Cerebellar nuclear complex (tissue), 1 donor: Measurements from ENCODE around the gene SLC2A13.
"Not testable (repeated sequence)": the region's sequence is repeated elsewhere in the genome, so short reads cannot be mapped to it uniquely, and the experiment has no call there.

Experiments
- DNase-seq, 2 experiments: peaks; one replicate each; lab custom pipeline; 2025; lab: John Stamatoyannopoulos, UW

SLC2A13 gene

DNA sequence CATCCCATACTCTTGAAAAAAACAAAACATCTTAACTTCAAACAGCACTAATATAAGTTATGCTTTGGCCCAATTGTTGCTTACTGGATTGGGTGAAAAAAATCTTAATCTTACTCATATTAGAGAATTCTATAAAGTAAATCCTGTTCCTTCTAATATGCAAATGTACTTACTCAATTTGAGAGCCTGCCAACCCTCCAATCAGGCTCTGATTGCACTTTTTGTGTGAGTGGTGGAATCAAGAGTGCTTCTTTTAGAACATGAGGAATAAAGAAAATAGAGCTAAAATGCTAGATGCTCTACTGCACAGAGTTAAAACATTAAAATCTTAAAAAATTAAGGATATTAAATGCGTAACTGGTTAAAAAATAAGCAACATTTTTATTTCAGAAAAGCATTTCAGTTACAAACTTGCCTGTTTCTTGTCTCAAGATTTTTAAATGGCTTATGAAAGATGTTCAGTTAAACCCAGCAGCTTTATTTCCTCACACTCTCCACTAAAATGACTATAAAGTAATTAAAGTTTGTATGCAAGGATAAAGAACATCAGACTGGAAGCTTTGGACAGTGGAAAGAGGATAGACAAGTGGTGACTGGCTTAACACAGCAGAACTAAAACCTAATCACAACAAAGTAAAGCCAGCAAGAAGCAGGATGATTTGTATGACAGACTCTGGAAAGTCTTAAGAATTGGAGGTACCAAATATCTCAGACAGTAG is 177.5 kb downstream of the SLC2A13 start:
- DNase-seq: no peak

GRCh38 chr12:39923364-39923763 is 182.5 kb downstream of the SLC2A13 start:
- no peak for DNase-seq

GRCh38 chr12:39922598-39922997 is 183.3 kb downstream of the SLC2A13 start:
- DNase-seq: not testable (repeated sequence)

DNA sequence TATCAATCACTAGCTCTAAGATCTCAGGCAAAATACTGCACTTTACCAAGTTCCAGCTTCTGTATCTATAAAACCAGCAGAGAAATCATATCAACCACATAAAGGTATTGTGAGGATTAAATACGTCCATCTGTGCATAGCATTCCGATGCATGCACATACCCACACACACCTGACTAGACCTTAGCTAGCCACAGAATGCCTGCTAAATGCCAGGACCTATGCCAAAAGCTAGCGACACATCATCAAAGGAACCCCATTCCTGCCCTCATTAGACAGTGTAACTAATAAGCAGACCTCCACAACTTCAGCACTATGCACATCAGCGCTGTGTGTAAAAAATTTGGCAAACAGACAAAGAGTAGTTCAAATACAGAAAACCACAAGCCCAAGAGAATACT is 185.2 kb downstream of the SLC2A13 start:
- DNase-seq: no peak

DNA sequence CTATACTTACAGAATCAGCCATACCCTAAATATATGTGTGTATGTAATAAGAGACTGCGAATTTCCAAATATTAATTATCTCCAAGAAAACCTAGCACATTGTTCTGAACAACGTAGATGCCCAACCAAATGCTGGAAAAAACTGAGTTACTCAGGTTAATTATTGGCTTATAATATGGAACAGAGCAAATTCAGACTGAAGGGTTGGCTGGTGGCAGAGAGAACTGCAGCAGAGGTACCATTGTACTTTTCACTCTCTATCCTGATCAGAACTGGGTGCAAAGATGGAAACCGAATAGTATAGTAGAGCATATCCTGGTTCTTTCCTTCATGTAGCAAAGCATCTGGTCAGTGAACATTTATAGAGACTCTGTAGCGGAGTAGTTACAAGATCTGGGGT is 185.7 kb downstream of the SLC2A13 start:
- DNase-seq: no peak

DNA sequence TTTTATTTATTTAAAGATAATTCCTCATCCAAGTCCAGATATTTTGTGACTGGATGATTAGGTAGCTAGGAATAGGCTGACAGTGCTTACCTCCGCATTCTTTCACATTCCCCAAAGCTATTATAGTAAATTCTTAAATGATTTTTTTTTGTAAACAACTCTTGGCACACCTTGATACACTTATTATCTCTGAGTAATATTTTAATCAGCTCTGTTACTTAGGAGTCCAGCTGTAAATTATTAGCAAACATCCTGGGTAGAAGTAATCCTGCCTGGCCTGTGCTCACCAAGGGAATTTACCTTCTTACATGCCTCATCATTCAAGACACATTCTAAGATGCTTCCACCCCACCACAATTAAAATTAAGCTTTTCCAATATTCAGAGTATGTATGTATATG is 186.1 kb downstream of the SLC2A13 start:
- DNase-seq: no peak

DNA sequence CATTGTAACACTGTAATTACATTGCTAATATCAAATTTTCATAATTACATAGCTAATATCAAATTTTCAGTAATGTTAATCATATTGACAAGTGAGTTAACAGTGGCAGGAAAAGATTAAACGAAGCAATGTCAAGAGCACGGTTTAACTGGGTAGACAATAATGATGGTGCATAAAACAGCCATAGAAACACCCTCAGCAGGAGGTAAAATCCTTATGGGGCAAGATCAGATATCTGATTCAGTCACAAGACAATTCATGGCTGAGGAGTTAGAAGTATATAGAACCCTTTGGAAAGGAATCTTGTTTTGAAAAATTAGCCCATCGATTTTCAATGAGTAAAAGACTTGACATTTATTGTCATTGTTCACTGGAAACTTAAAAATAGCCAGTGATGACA is 190.6 kb downstream of the SLC2A13 start:
- no peak for DNase-seq

DNA sequence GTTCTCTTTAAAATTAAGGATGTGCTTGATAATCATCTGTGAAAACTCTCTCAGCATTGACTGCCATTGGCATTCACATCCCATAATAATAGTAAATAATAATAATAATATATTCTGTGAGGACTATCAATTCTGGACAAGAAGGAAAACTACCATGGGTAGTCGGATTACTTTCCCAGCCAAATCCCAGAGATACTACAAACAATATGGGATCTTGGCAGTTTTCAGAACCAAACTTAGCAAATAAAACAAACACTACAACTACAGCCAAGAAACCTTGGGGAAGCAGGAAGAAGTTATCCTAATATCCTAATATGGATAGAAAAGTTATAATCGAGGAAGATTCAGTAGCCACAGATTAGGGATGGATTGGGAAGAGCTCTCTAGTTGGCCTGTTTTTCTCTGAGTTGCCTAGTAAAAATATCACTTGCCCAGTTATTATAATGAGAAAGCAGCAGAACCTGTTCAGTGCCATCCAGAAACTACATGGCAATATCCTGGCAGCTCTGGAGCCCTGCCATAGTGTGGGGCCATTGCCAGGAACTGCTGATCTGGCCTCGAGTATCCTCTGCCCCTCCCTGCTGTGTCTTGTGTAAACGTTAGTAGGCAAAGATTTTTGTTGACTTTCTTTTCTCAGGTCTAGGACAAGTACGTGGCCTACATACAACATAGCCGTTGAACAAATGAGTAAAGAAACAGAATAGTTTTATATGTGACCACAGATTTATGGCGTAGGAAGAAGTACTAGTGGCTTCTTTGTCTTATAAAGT is 193.5 kb downstream of the SLC2A13 start:
- DNase-seq: peak in 1 of 2 experiments; percentile 11

DNA sequence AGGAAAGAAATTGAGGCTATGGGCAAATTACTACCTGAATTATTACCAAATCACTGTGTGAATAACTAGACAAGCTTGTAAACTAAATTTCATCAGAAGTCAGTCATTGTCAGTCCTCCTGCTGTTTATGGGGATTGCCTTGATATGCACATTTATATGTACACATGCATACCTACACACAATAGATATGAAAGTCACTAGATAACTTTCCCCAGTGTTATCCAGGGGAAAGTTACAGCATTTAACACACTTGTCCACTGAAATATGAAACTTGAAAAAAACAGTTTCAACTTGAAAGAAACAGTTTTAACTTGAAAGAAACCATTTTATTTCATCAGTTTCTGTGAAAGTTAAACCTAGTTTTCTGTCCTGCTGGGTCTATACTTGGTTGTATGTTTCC is 199.6 kb downstream of the SLC2A13 start:
- no peak for DNase-seq

- no peak for DNase-seq
These were observed 200.7 kb downstream of the SLC2A13 start for GRCh38 chr12:39905152-39905551.

DNA sequence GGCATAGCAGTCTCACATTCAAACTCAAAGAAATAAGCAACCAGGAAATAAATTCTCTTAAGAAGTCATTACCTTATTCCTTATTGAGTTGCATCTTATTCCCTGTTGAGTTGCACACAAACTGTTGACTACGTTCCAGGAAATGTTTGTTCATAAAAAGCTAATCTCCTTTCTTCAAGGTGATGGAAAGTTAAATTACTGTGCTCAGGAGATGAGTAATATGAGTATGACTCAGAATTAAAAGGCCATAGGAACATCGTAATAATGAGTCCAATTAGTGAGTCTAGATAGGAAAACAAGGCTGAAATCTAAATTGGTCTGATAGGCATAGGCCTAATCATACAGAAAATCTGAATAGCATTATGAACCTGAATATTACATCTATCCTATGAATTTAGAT is 203.1 kb downstream of the SLC2A13 start:
- no peak for DNase-seq

DNA sequence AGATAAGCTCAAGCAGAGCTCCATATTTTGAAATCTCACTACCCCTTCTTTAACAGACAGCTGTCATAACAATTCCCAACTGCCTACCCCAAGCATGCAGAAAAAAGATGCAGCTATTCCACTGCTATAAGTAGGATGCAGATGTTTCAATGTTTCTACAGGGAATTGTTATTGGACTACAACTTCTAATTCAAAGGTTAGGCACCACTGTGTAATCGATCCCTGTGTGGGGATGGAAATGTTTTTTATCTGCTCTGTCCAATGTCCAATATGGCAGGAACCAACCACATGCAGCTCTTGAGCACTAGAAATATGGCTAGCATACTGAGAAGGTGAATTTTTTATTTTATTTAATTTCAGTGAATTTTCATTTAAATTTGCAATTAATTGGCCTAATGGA is 208.6 kb downstream of the SLC2A13 start:
- no peak for DNase-seq

GRCh38 chr12:39893388-39893787 is 212.5 kb downstream of the SLC2A13 start:
- not testable (repeated sequence) for DNase-seq

- no peak for DNase-seq
These were observed 213.7 kb downstream of the SLC2A13 start for GRCh38 chr12:39892146-39892545.

GRCh38 chr12:39887856-39888255 is 218.0 kb downstream of the SLC2A13 start:
- DNase-seq: no peak

DNA sequence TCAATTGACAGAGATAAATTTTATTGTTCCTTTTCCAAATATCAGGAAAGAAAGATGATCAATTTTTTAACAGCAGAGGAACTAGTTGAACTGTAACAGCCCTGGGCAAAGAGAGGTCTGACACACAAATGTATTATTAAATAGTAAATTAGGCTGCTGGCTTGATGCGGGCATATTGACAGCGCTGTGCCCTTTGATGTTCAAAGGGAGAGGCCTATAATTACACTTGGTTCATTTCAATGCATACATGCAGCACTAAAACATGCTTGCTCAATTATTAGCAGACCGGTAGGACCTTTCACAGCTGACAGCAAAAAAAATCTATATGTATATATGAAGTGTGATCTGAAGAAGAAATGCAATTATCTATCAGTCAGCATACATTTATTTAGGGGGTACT is 219.8 kb downstream of the SLC2A13 start:
- DNase-seq: no peak

DNA sequence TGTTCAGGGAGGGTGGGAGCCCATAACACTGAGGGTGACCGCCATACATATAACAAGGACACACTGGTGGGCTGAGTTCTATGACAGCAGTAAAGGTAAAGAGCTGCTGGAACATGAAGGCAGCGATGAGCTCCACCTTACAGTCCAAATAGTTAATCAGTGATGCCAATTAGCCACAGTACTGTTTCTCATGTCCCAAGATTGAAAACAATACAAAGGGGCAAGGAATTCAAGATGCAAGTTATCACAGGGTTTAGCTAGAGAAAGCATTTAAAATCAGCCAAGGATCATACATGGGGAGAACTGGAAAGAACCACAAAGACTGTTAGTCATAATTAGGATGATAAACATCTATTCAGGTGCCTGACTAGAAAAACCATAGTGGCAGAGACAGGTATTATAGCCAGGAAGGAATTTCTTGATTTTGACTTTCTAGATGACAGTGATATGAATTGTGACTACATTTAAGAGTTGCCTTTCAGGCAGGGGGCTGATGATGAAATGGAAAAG is 221.2 kb downstream of the SLC2A13 start:
- DNase-seq: no peak

DNA sequence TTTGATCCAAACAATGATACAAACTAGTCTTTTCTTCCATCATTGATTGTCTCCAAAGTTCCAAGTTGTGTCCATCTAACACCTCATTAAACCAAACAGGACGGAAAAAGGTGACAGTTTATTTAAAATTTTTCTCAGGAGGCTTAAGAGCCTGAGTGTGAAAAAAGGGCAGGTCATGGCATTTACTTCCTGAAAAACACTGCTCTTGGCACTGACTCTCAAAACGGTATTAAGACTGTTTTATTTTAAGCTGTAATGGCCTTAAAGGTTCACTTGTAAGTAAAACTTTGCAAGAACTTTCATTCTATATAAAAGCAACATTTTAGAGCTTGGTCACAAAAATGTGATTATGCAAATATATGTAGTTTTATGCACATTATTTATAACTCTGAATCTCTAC is 222.5 kb downstream of the SLC2A13 start:
- DNase-seq: no peak

- no peak for DNase-seq
These were observed 227.1 kb downstream of the SLC2A13 start for GRCh38 chr12:39878753-39879152.

DNA sequence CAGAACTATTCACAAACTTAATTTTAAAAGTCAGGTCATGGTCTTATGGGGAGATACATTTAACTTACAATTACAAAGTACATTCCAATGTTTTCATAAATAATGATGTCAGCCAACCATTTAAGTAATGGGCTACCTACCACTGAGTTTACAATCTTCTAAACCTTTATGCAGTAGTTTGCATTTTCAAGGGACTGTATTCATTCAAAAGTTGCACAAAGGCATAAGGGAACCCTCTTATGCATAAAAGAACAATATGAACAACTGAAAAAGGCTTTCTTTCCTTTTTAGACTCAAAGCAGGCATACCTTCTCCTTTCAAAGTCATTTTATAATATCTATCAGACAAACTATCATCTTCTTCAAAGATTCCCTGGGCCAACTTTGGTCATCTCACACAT is 230.2 kb downstream of the SLC2A13 start:
- no peak for DNase-seq

GRCh38 chr12:39874785-39875184 is 231.1 kb downstream of the SLC2A13 start:
- DNase-seq: no peak

GRCh38 chr12:39873065-39873464 is 232.8 kb downstream of the SLC2A13 start:
- no peak for DNase-seq

DNA sequence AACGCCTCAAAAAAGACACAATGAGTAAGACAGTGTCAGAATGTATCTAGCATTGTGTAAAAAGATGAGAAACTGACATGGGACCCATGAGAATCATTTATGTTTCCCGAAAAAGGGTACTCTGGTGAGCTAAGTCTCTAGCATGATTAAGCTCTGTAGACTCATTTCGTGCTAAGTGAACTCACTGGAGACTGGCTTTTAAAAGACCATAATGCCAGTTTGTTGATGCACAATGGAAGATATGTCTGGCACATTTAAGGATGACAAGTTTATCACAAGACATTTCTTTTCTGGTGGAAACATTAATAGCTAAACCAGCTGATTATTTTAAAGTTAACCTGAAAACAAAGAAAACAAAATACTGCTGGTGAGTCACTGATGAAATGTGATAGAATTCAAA is 233.5 kb downstream of the SLC2A13 start:
- DNase-seq: no peak
